ENCODE data around the gene MYRIP.
"Not testable (repeated sequence)": the region's sequence is repeated elsewhere in the genome, so short reads cannot be mapped to it uniquely, and the experiment has no call there.

Gene MYRIP

GRCh38 chr3:39763390-39763789, 46.0 kb upstream of the MYRIP start:
- no peaks in the 10 kb centered on the region for H3K79me2 ChIP-seq (ENCODE audit: insufficient read depth, low read length)
- no peak overlapping the region for H3K9ac ChIP-seq (ENCODE audit: low read length)
- no peaks in the 10 kb centered on the region for H3K9me3 ChIP-seq (ENCODE audit: insufficient read depth, low read length)
- no peaks in the 10 kb centered on the region for H3F3A ChIP-seq (ENCODE audit: insufficient read depth)
- TF ChIP-seq, protein P1, sequence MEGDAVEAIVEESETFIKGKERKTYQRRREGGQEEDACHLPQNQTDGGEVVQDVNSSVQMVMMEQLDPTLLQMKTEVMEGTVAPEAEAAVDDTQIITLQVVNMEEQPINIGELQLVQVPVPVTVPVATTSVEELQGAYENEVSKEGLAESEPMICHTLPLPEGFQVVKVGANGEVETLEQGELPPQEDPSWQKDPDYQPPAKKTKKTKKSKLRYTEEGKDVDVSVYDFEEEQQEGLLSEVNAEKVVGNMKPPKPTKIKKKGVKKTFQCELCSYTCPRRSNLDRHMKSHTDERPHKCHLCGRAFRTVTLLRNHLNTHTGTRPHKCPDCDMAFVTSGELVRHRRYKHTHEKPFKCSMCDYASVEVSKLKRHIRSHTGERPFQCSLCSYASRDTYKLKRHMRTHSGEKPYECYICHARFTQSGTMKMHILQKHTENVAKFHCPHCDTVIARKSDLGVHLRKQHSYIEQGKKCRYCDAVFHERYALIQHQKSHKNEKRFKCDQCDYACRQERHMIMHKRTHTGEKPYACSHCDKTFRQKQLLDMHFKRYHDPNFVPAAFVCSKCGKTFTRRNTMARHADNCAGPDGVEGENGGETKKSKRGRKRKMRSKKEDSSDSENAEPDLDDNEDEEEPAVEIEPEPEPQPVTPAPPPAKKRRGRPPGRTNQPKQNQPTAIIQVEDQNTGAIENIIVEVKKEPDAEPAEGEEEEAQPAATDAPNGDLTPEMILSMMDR (IDR thresholded peaks at IDR 0.05; ENCODE audit: insufficient read depth, low read length, poor library complexity, severe bottlenecking), result no peak
- no peak for TF ChIP-seq EZH2phosphoT487 (conservative IDR thresholded peaks at IDR 0.05; ENCODE audit: low read length)
- no peaks in the 10 kb centered on the region for H4K20me1 ChIP-seq (ENCODE audit: low read depth, low read length)
- H3K27me3 ChIP-seq (ENCODE audit: low read length), result no peaks in the 10 kb centered on the region
- no peaks in the 10 kb centered on the region for H3K36me3 ChIP-seq (ENCODE audit: low read length)
- no peak overlapping the region for H3K4me3 ChIP-seq (ENCODE audit: insufficient read depth, low read length, poor library complexity, severe bottlenecking)
- H3K27ac ChIP-seq (ENCODE audit: low read depth, low read length), result no peak overlapping the region
- no peaks in the 10 kb centered on the region for H3K9me2 ChIP-seq (replicated peaks; ENCODE audit: insufficient read depth, low read length)
- no peak overlapping the region for H3K4me2 ChIP-seq (ENCODE audit: low read depth, low read length, poor library complexity, severe bottlenecking)
- H2AFZ ChIP-seq (ENCODE audit: low read depth, low read length, severe bottlenecking), result no peak overlapping the region

DNA sequence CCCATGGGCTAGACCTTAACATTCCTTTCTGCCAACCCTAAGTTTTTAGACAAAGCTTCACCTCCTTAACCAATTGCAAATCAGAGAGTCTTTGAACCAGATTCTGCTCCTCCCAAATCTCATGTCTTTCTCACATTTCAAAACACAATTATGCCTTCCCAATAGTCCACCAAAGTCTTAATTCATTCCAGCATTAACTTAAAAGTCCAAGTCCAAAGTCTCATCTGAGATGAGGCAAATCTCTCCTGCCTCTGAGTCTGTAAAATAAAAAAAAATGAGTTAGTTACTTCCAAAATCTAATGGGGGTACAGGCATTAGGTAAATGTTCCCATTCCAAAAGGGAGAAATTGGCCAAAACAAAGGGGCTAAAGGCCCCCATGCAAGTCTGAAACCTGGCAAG, 43.8 kb upstream of the MYRIP start:
- H3K27ac ChIP-seq (ENCODE audit: low read depth, low read length), result no peak overlapping the region
- H3K9me3 ChIP-seq (ENCODE audit: insufficient read depth, low read length), result no peaks in the 10 kb centered on the region
- TF ChIP-seq, protein P1 (IDR thresholded peaks at IDR 0.05; ENCODE audit: insufficient read depth, low read length, poor library complexity, severe bottlenecking), result no peak
- TF ChIP-seq EZH2phosphoT487 (conservative IDR thresholded peaks at IDR 0.05; ENCODE audit: low read length), result no peak
- H3K79me2 ChIP-seq (ENCODE audit: insufficient read depth, low read length), result no peaks in the 10 kb centered on the region
- no peak overlapping the region for H2AFZ ChIP-seq (ENCODE audit: low read depth, low read length, severe bottlenecking)
- no peaks in the 10 kb centered on the region for H3K36me3 ChIP-seq (ENCODE audit: low read length)
- no peak overlapping the region for H3K4me2 ChIP-seq (ENCODE audit: low read depth, low read length, poor library complexity, severe bottlenecking)
- no peak overlapping the region for H3K4me3 ChIP-seq (ENCODE audit: insufficient read depth, low read length, poor library complexity, severe bottlenecking)
- no peaks in the 10 kb centered on the region for H3K9me2 ChIP-seq (replicated peaks; ENCODE audit: insufficient read depth, low read length)
- no peak overlapping the region for H3K9ac ChIP-seq (ENCODE audit: low read length)
- H3K27me3 ChIP-seq (ENCODE audit: low read length), result no peaks in the 10 kb centered on the region
- no peaks in the 10 kb centered on the region for H3F3A ChIP-seq (ENCODE audit: insufficient read depth)
- no peaks in the 10 kb centered on the region for H4K20me1 ChIP-seq (ENCODE audit: low read depth, low read length)

- Histone ChIP-seq H3K9me3 (ENCODE audit: insufficient read depth, low read length) (no peaks in the 10 kb centered on the region), H3F3A (ENCODE audit: insufficient read depth) (no peaks in the 10 kb centered on the region), H3K4me3 (ENCODE audit: insufficient read depth, low read length, poor library complexity, severe bottlenecking) (no peak overlapping the region), H3K27me3 (ENCODE audit: low read length) (no peaks in the 10 kb centered on the region), H2AFZ (ENCODE audit: low read depth, low read length, severe bottlenecking) (no peak overlapping the region), H3K36me3 (ENCODE audit: low read length) (no peaks in the 10 kb centered on the region), H3K9me2 (replicated peaks; ENCODE audit: insufficient read depth, low read length) (no peaks in the 10 kb centered on the region), H3K27ac (ENCODE audit: low read depth, low read length) (no peak overlapping the region), H3K79me2 (ENCODE audit: insufficient read depth, low read length) (no peaks in the 10 kb centered on the region), H3K9ac (ENCODE audit: low read length) (no peak overlapping the region), H4K20me1 (ENCODE audit: low read depth, low read length) (no peaks in the 10 kb centered on the region), H3K4me2 (ENCODE audit: low read depth, low read length, poor library complexity, severe bottlenecking) (no peak overlapping the region)
- TF ChIP-seq, protein P1 (IDR thresholded peaks at IDR 0.05; ENCODE audit: insufficient read depth, low read length, poor library complexity, severe bottlenecking), result no peak
- TF ChIP-seq EZH2phosphoT487 (conservative IDR thresholded peaks at IDR 0.05; ENCODE audit: low read length), result no peak
Observed at GRCh38 chr3:39766433-39766832, 43.0 kb upstream of the MYRIP start.

- not testable (repeated sequence) for H3K9me2 ChIP-seq (replicated peaks; ENCODE audit: insufficient read depth, low read length); H3K27ac ChIP-seq (ENCODE audit: low read depth, low read length); H3K36me3 ChIP-seq (ENCODE audit: low read length); H3K4me2 ChIP-seq (ENCODE audit: low read depth, low read length, poor library complexity, severe bottlenecking); H3K27me3 ChIP-seq (ENCODE audit: low read length); H3K4me3 ChIP-seq (ENCODE audit: insufficient read depth, low read length, poor library complexity, severe bottlenecking); H3K79me2 ChIP-seq (ENCODE audit: insufficient read depth, low read length); H3K9me3 ChIP-seq (ENCODE audit: insufficient read depth, low read length); H2AFZ ChIP-seq (ENCODE audit: low read depth, low read length, severe bottlenecking); H3K9ac ChIP-seq (ENCODE audit: low read length); H3F3A ChIP-seq (ENCODE audit: insufficient read depth); H4K20me1 ChIP-seq (ENCODE audit: low read depth, low read length)
Observed at GRCh38 chr3:39766909-39767308, 42.5 kb upstream of the MYRIP start.

DNA sequence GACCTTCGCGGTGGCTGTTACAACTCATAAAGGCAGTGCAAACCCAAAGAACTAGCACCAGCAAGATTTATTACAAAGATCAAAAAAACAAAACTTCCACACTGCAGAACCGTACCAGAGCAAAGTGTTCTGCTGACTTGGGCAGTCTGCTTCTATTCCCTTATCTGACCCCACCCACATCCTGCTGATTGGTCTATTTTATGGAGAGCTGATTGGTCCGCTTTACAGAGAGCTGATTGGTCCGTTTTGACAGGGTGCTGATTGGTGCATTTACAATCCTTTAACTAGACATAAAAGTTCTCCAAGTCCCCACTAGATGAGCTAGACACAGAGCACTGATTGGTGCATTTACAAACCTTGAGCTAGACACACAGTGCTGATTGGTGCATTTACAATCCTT, 31.2 kb upstream of the MYRIP start:
- not testable (repeated sequence) for H3K4me2 ChIP-seq (ENCODE audit: low read depth, low read length, poor library complexity, severe bottlenecking); H3K27me3 ChIP-seq (ENCODE audit: low read length); H3K9me2 ChIP-seq (replicated peaks; ENCODE audit: insufficient read depth, low read length); H3K27ac ChIP-seq (ENCODE audit: low read depth, low read length); H3K36me3 ChIP-seq (ENCODE audit: low read length); H3K9ac ChIP-seq (ENCODE audit: low read length); H3K9me3 ChIP-seq (ENCODE audit: insufficient read depth, low read length); H2AFZ ChIP-seq (ENCODE audit: low read depth, low read length, severe bottlenecking); H4K20me1 ChIP-seq (ENCODE audit: low read depth, low read length); H3K79me2 ChIP-seq (ENCODE audit: insufficient read depth, low read length); H3F3A ChIP-seq (ENCODE audit: insufficient read depth); H3K4me3 ChIP-seq (ENCODE audit: insufficient read depth, low read length, poor library complexity, severe bottlenecking)

All from SU-DHL-6 (cell line).